ENCODE measurements around the gene GRIA1. TPM values are rescaled to one million over a fixed set of nuclear protein-coding genes. Genes with fewer than 3 reads are reported as not detected.

Gene GRIA1
- total and polyA plus RNA-seq, 2 of the 13 experiments (the other 11 are each of a cell fraction or from before 2014, with no cell fraction given) = not detected

- no TSS peak for BruUV-seq (replicated peaks)
- DNase-seq (ENCODE audit: low spot score) (no peak), ATAC-seq (no peak), FAIRE-seq (no peak)
- Histone ChIP-seq H3K4me2 (ENCODE audit: low read depth, low read length) (no peak overlapping the region), H3K36me3 (replicated peaks in 1 of 2; ENCODE audit: control insufficient read depth in 1 of 2, insufficient read depth in 2 of 2, low read length in 2 of 2) (no peaks in the 10 kb centered on the region), H3K4me1 (ENCODE audit: insufficient read depth, low read length) (no peaks in the 10 kb centered on the region), H3K79me2 (ENCODE audit: insufficient read depth, low read length) (no peaks in the 10 kb centered on the region), H3K27ac (ENCODE audit: extremely low read length, insufficient read depth, low read length) (no peak overlapping the region), H3K9me3 (ENCODE audit: low read length) (no peaks in the 10 kb centered on the region), H3K4me3 (replicated peaks in 1 of 3; ENCODE audit: insufficient read depth in 1 of 3, low read depth in 2 of 3, low read length in 3 of 3) (no peak overlapping the region), H4K20me1 (ENCODE audit: insufficient read depth, low read length) (no peaks in the 10 kb centered on the region), H2AFZ (ENCODE audit: low read length) (no peak overlapping the region), H3K27me3 (ENCODE audit: control insufficient read depth in 1 of 2, insufficient read depth in 2 of 2, low read length in 2 of 2) (no peaks in the 10 kb centered on the region), H3K9ac (ENCODE audit: insufficient read depth, low read depth, low read length) (no peak overlapping the region)
- intact Hi-C loops (cut with micrococcal nuclease; ENCODE audit: unreplicated experiment) = no loop called here
- POLR2A ChIA-PET = no interaction called here
- 12% methylated on average over 4 of the region's 4 CpGs for WGBS (ENCODE audit: low lambda C conversion rate)
- in situ Hi-C loops (cut with HindIII; ENCODE audit: extremely low pct_ligation_motif_present, low pct_unique_long_range_greater_than_20kb) = no loop called here
- CTCF ChIA-PET (ENCODE audit: low intra/inter-chr PET ratio, low total read pairs) = no interaction called here
- TF ChIP-seq SIN3B (IDR thresholded peaks at IDR 0.05; ENCODE audit: low read length) (no peak), CHCHD3 (CRISPR knock-in tag; IDR thresholded peaks at IDR 0.05) (no peak), NFKBIZ (CRISPR knock-in tag; IDR thresholded peaks at IDR 0.05) (no peak), KDM5A (IDR thresholded peaks at IDR 0.05; ENCODE audit: borderline replicate concordance, low read length) (no peak), ZNF784 (CRISPR knock-in tag; IDR thresholded peaks at IDR 0.05; ENCODE audit: borderline replicate concordance) (no peak), RBM22 (optimal IDR thresholded peaks at IDR 0.05; ENCODE audit: low read length) (no peak), ZC3H13 (CRISPR knock-in tag; IDR thresholded peaks at IDR 0.05) (no peak), SMARCC2 (IDR thresholded peaks at IDR 0.05) (no peak), ZNF687 (CRISPR knock-in tag; IDR thresholded peaks at IDR 0.05) (no peak), ZBTB10 (CRISPR knock-in tag; IDR thresholded peaks at IDR 0.05; ENCODE audit: borderline replicate concordance) (no peak), ATF7-NPFF (CRISPR knock-in tag; IDR thresholded peaks at IDR 0.05; ENCODE audit: low read depth) (no peak), ZNF777 (CRISPR knock-in tag; IDR thresholded peaks at IDR 0.05) (no peak), NCOA2 (CRISPR knock-in tag; IDR thresholded peaks at IDR 0.05) (no peak), BCL3 (CRISPR knock-in tag; IDR thresholded peaks at IDR 0.05) (no peak), ZKSCAN8 (CRISPR knock-in tag; IDR thresholded peaks at IDR 0.05; ENCODE audit: borderline replicate concordance) (no peak), MTA1 (CRISPR knock-in tag; IDR thresholded peaks at IDR 0.05; ENCODE audit: borderline replicate concordance) (no peak)
Measured at GRCh38 chr5:153584126-153584959, 93.9 kb downstream of the GRIA1 start.
